Activated T-helper 1 cell treated with anti-CD3 and anti-CD28 coated beads, Interleukin-12 subunit alpha, Interleukin-12 subunit beta, Interleukin-2, Interleukin-4 antibody, amounts not matched to agents 30 ng/mL and 10 ng/mL and 1 ng/mL, durations not matched to agents 14 hours and 24 hours and 36 hours (primary cell): ENCODE results near the gene SSNA1. TPM values are rescaled to one million over a fixed set of nuclear protein-coding genes. Genes with fewer than 3 reads are reported as not detected.
A peak's percentile ranks its signal among the peaks of the same experiment; 100 is the strongest.

Source experiments
- DNase-seq: peaks from one replicate; pipeline ENCODE4 v3.0.0; 2021; ENCODE audit warnings: low spot score
- H3K27ac Mint-ChIP-seq: one replicate; pipeline ENCODE4 v1.8.0; 2021; ENCODE audit warnings: mild to moderate bottlenecking, mixed read lengths
- H3K27me3 Mint-ChIP-seq: one replicate; pipeline ENCODE4 v1.8.0; 2022; ENCODE audit warnings: mild to moderate bottlenecking, moderate library complexity, mixed read lengths; ENCODE audit not compliant: insufficient read depth
- H3K36me3 Mint-ChIP-seq: one replicate; pipeline ENCODE4 v1.8.0; 2021; ENCODE audit warnings: low read depth, mixed read lengths
- H3K4me1 Mint-ChIP-seq: one replicate; pipeline ENCODE4 v1.8.0; 2021; ENCODE audit warnings: low read depth, mixed read lengths
- H3K4me3 Mint-ChIP-seq: one replicate; pipeline ENCODE4 v1.8.0; 2021; ENCODE audit warnings: mild to moderate bottlenecking, moderate library complexity, mixed read lengths
- H3K9me3 Mint-ChIP-seq: one replicate; pipeline ENCODE4 v1.8.0; 2021; ENCODE audit warnings: mixed read lengths
- intact Hi-C: fragments of 100-400 bp; cut with micrococcal nuclease; formaldehyde crosslinking; loops from one replicate; pipeline ENCODE4 v1.15.1; 2024
- total RNA-seq: library from RNA; stranded (reverse); gene quantifications from 2 replicates; pipeline ENCODE4 v1.2.3, GENCODE V29; 2022

Gene SSNA1, protein sequence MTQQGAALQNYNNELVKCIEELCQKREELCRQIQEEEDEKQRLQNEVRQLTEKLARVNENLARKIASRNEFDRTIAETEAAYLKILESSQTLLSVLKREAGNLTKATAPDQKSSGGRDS
- total RNA-seq = 101 and 105 TPM in 2 replicates

DNA sequence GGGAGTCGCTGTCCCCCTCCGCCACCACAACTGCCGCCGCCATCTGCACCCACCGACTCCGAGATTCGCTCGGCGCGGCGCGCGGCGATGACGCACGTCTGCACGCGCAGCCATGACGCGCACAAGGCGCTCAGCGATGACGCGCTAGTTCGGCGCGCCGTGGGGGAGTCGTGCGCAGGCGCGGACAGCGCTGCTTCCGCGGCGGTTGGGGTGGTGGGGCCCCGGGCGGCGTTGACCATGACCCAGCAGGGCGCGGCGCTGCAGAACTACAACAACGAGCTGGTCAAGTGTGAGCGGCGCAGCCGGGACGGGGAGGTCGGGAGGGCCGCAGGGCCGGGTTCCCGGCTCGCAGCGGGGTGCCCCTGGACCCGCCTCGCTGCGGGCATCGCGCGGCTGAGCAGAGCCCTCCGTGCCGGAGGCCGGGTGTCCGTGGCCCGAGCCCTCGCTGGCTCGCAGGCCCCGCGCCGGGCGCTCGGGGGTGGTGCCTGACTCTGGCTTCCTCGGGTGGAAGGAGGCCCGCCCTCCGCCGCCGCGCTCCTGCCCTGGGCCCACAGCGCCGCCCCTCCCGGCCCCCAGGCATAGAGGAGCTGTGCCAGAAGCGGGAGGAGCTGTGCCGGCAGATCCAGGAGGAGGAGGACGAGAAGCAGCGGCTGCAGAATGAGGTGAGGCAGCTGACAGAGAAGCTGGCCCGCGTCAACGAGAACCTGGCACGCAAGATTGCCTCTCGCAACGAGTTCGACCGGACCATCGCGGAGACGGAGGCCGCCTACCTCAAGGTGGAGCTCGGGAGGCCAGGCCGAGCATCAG is at the start of gene SSNA1, which contains the start of gene ANAPC2:
Gene SSNA1, plus strand, starts transcription at position 187 of the 807 bp plus-strand sequence. Its CDS starts 51 bp downstream, at position 238.
Gene ANAPC2, minus strand, starts transcription at position 71 of the 807 bp plus-strand sequence. Its CDS starts 28 bp downstream, at position 43.
- peak within 1 kb of the TSS; percentile 97 for H3K4me3 Mint-ChIP-seq
- H3K36me3 Mint-ChIP-seq = peaks cover 11% of the 10 kb centered on the region
- H3K27me3 Mint-ChIP-seq = peaks cover 4% of the 10 kb centered on the region
- peaks cover 24% of the 10 kb centered on the region for H3K4me1 Mint-ChIP-seq
- peak within 1 kb of the TSS; percentile 87 for H3K27ac Mint-ChIP-seq
- H3K9me3 Mint-ChIP-seq = no peaks in the 10 kb centered on the region
- intact Hi-C loops = loop anchor here (1.0 to 2.0 kb wide), 11 partner anchors 12 to 397 kb away; partner anchors contain the start of genes DPP7, NDOR1, NELFB and RNF224
- peak; percentile 94 for DNase-seq

DNA sequence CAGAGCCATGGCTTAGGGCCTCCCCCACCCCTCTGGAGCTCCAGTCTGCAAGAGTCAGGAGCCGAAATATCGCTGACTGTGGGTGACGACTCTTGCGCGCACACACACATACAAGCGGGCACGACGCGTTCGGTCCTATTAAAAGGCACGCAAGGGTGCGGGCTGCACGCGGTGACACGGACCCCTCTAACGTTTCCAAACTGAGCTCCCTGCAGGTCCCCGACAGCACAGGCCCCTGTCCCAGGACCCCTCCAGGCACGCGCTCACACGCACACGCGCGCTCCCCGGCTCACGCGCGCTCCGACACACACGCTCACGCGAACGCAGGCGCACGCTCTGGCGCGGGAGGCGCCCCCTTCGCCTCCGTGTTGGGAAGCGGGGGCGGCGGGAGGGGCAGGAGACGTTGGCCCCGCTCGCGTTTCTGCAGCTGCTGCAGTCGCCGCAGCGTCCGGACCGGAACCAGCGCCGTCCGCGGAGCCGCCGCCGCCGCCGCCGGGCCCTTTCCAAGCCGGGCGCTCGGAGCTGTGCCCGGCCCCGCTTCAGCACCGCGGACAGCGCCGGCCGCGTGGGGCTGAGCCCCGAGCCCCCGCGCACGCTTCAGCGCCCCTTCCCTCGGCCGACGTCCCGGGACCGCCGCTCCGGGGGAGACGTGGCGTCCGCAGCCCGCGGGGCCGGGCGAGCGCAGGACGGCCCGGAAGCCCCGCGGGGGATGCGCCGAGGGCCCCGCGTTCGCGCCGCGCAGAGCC is 49.6 kb upstream of the SSNA1 start, which contains the start of gene GRIN1:
Gene GRIN1, plus strand, starts transcription at position 433 of the 746 bp plus-strand sequence. CDS start 333 bp downstream, outside the sequence.
- no peaks in the 10 kb centered on the region for H3K4me1 Mint-ChIP-seq
- H3K4me3 Mint-ChIP-seq = no peak within 1 kb of the TSS
- peak; percentile 40 for DNase-seq
- H3K27ac Mint-ChIP-seq = no peak within 1 kb of the TSS
- H3K36me3 Mint-ChIP-seq = no peaks in the 10 kb centered on the region
- no peaks in the 10 kb centered on the region for H3K9me3 Mint-ChIP-seq
- intact Hi-C loops = loop anchor here (2.0 kb wide), 2 partner anchors 18 to 30 kb away; no protein-coding TSS in a partner anchor
- H3K27me3 Mint-ChIP-seq = peaks cover 38% of the 10 kb centered on the region

DNA sequence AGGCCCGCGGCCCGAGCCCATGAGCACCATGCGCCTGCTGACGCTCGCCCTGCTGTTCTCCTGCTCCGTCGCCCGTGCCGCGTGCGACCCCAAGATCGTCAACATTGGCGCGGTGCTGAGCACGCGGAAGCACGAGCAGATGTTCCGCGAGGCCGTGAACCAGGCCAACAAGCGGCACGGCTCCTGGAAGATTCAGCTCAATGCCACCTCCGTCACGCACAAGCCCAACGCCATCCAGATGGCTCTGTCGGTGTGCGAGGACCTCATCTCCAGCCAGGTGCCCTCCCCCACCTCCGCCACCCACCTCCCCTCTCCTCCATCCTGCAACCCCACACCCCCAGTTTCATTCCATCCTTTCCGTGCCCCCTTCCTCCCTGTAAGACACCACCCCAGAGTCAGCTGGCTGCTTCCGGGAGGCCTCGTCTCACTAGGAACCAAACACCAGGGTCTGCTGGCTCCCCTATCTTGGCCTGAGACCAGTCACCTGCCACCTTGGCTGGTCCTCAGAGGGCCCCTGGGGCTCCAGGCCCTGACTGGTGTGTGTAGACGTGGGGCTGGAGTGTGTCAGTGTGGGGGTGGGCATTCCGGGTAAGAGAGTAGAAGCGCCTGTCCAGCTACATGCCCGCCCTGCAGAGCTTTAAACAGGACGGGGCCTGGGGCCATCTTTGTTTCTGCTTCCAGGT is 48.9 kb upstream of the SSNA1 start:
- Mint-ChIP-seq H3K36me3 (no peaks in the 10 kb centered on the region), H3K9me3 (no peaks in the 10 kb centered on the region), H3K4me3 (no peak overlapping the region), H3K27ac (no peak overlapping the region), H3K27me3 (peaks cover 33% of the 10 kb centered on the region), H3K4me1 (no peaks in the 10 kb centered on the region)
- DNase-seq = no peak
- intact Hi-C loops = loop anchor here (2.0 kb wide), 2 partner anchors 17 to 29 kb away; no protein-coding TSS in a partner anchor

DNA sequence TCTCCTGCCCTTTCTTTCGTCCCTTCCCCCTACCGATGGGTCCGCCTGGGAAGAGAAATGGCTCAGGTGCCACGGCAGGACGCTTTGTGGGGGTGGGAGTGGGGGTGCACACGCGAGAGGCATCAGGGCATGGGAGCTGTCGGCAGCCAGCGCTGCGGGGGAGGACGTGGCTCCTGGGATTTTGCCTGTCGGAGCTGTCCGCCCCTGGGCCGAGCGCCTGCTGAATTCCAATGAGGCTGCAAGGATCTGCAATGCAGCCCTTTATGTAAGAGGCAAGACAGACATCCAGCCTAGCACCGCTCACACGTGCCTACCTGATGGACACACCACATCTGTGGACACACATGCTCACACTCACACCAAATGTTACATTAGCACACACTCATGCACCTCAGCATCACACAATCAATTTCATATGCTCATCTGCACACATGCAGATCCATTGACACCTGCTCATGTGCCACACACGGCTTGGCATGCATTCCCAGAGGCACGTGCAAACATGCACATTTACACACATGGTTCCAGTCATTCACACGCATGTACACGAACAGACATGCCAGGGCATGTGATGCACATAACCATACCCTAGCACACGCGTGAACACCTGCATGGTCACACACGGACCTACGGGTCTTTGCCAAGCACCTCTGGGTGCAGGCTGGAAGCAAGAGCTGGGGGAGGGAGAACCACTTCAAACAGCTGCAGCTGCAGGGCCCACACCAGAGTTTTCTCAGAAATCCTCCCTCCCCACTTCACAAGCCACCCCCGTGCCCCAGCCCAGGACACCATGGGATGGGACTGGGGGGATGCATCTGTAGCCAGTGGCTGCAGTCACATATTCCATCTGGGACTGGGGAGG is 48.1 kb upstream of the SSNA1 start:
- Mint-ChIP-seq H3K4me1 (no peaks in the 10 kb centered on the region), H3K9me3 (no peaks in the 10 kb centered on the region), H3K27me3 (peaks cover 28% of the 10 kb centered on the region), H3K27ac (no peak overlapping the region), H3K36me3 (no peaks in the 10 kb centered on the region), H3K4me3 (no peak overlapping the region)
- DNase-seq = no peak
- intact Hi-C loops = no loop called here

DNA sequence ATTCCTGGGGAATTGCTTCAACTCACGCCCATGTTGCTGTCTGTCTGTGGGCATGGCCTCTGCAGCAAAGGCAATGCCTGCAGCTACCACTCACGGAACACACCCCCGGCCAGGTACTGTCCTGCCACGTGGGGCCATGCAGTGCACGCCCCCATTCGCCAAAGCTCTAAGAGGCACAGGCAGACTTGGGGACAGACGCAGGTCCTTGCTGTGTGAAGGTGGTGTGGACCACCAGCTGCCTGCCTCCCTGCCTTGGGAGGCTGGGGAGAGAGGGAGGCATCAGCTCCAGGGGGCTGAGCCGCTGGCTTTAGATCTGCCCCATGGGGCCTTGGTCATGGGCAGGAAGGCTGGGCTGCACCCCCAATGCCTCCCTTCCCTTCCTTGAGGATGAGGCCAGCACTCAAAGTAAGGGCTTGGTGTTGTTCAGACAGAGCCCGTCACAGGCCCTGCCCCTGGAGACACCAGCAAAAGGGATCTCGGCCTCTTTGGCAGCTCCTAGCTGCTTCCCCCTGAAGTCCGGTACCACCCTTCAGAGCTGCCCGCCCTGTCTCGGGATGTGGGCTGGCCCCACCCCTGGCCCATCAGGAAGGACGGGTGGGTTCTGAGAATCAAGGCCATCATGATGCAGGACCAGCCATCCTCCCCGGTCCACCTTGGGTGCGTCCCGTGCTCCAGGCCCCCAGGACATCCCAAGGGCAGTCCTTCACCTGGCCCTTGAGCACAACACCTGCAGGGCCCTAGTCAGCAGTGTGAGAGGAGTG is 47.2 kb upstream of the SSNA1 start:
- no peak overlapping the region for H3K27ac Mint-ChIP-seq
- H3K27me3 Mint-ChIP-seq = peaks cover 24% of the 10 kb centered on the region
- no peak for DNase-seq
- intact Hi-C loops = no loop called here
- H3K9me3 Mint-ChIP-seq = no peaks in the 10 kb centered on the region
- H3K4me1 Mint-ChIP-seq = no peaks in the 10 kb centered on the region
- no peaks in the 10 kb centered on the region for H3K36me3 Mint-ChIP-seq
- H3K4me3 Mint-ChIP-seq = no peak overlapping the region

DNA sequence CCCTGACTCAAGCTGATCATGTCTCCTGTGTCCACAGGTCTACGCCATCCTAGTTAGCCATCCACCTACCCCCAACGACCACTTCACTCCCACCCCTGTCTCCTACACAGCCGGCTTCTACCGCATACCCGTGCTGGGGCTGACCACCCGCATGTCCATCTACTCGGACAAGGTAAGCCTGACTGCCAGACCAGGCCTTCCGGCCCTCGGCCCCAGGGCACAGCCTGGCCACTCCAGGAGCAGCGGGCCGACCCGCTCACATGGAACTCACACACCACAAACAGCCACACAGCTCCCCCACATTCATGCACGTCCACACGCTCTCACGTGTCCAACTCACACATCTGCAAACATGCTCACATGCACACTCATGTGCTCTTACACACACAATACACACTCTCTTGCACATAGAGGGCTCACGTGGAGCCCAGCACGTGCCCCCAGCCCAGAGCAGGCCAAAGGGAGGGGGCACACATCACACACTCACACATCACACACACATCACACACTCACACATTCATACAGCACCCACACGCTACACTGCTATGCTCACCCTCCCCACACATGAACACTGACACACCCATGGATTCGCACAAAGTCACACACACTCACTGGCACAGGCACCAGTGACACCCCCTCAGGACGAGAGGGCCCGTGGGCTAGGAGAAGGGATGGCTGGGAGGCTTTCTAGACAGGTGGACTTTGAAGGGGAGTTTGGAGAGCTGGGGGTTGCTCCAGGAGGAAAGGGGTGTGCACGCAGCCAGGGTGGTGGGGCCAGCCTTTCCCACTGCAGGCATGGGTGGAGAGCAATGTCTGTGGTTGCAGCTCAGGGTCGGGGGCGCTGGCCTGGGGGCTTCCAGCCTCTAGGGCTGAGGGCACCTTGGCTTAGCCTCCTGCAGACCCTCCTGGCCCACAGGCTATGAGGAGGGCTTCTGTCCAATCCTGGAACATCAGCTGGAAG is 46.2 kb upstream of the SSNA1 start:
- intact Hi-C loops = no loop called here
- Mint-ChIP-seq H3K36me3 (no peaks in the 10 kb centered on the region), H3K27me3 (peaks cover 24% of the 10 kb centered on the region), H3K4me3 (no peak overlapping the region), H3K9me3 (no peaks in the 10 kb centered on the region), H3K4me1 (no peaks in the 10 kb centered on the region), H3K27ac (peak overlapping the region; percentile 5)
- DNase-seq = no peak

DNA sequence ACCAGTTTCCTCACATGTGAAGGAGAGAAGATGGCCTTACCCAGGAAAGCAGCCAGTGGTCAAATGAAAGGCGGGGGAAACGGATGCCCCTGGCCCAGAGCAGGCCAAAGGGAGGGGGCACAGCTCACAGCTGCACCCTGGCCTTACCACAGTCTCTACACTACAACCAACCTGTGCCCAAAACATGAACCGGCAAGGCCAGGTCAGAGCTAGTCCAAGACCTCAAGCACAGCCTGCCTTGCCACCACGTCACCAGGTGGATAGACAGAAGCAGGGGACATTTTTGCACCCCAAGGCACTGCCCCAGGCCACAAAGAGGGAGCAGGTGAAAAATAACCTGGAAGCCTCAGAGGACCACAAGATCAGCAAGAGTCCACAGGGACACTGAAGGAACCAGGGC is 45.0 kb upstream of the SSNA1 start:
- H3K9me3 Mint-ChIP-seq = no peaks in the 10 kb centered on the region
- H3K36me3 Mint-ChIP-seq = no peaks in the 10 kb centered on the region
- no peak overlapping the region for H3K27ac Mint-ChIP-seq
- intact Hi-C loops = no loop called here
- no peak for DNase-seq
- H3K4me3 Mint-ChIP-seq = no peak overlapping the region
- no peaks in the 10 kb centered on the region for H3K4me1 Mint-ChIP-seq
- H3K27me3 Mint-ChIP-seq = peaks cover 14% of the 10 kb centered on the region

DNA sequence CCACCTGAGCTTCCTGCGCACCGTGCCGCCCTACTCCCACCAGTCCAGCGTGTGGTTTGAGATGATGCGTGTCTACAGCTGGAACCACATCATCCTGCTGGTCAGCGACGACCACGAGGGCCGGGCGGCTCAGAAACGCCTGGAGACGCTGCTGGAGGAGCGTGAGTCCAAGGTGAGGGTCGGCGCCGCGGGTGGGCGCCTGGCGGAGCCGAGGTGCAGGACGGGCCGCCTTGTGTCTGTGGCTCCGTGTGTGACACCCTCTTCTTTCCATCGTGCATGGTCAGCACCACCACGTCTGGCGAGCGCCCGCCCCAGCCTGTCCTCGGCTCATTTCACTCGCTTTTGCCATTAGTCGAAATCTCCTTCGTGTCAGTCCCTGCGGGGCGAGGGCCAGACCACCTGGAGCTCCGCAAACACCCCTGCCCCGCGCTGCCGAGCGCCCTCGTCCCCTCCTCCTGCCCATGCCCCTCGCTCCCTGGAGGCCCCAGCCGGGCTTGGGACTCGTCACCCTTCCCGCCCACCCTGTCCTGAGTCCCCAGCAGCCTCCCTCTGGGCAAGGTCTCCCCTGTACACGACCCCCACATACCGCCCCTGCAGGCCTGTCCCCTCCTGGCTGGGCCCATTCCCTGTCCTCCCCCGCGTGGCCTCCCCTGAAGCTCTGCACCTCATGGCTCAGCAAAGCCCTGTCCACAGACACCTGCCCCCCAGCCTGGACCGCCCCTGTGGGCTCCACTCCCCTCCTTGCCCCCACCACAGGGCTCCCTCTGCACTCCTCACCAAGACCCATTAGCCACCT is 42.5 kb upstream of the SSNA1 start:
- intact Hi-C loops = no loop called here
- Mint-ChIP-seq H3K9me3 (no peaks in the 10 kb centered on the region), H3K27ac (no peak overlapping the region), H3K36me3 (no peaks in the 10 kb centered on the region), H3K4me1 (no peaks in the 10 kb centered on the region), H3K4me3 (no peak overlapping the region), H3K27me3 (peaks cover 3% of the 10 kb centered on the region)
- DNase-seq = no peak

DNA sequence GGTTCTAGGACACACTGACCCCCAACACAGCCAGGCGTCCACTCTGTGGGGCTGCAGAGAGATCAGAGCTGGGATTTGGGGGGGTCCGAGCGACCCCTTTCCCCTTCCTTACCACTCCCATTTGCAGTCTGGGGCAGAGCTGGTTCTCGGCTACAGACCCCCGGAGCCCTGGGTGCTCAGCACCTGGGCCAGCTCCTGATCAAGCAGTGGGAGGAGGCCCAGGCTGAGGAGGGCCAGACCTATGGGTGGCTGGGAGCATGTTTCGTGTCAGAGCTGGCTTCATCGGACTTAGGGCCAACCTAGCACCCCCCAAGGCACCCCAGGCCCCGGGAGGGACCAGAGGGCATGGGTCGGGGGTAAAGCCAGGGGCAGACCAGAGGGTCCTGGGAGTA is 42.0 kb upstream of the SSNA1 start:
- DNase-seq = no peak
- no peaks in the 10 kb centered on the region for H3K36me3 Mint-ChIP-seq
- no peak overlapping the region for H3K4me3 Mint-ChIP-seq
- H3K9me3 Mint-ChIP-seq = no peaks in the 10 kb centered on the region
- intact Hi-C loops = no loop called here
- H3K4me1 Mint-ChIP-seq = peaks cover 4% of the 10 kb centered on the region
- H3K27me3 Mint-ChIP-seq = peaks cover 3% of the 10 kb centered on the region
- no peak overlapping the region for H3K27ac Mint-ChIP-seq
